CD4-positive, CD25-positive, alpha-beta regulatory T cell (primary cell): ENCODE data around the gene SPINDOC. TPM values are rescaled to one million over a fixed set of nuclear protein-coding genes. Genes with fewer than 3 reads are reported as not detected.

Experiments used
- ATAC-seq, 2 donors: fragments of 150-1000 bp; cut with Tn5 transposase; one replicate each; pipeline ENCODE4 v1.10.0; 2021; ENCODE audit warnings: low read depth in 2 of 2, moderate number of reproducible peaks in 2 of 2, moderate library complexity in 1 of 2
- DNase-seq, 3 donors: peaks; one replicate each; pipeline versions ENCODE4 v3.0.0 to v3.0.0-alpha.2; 2012 to 2022; ENCODE audit warnings: mixed read lengths in 1 of 3
- H3K27ac ChIP-seq: one replicate; pipeline ENCODE4 v1.7.0; 2013; ENCODE audit warnings: mild to moderate bottlenecking, low read length; ENCODE audit not compliant: insufficient read depth, poor library complexity, severe bottlenecking
- H3K27me3 ChIP-seq: one replicate; pipeline ENCODE4 v1.7.0; 2013; ENCODE audit warnings: low read length; ENCODE audit not compliant: control insufficient read depth, insufficient read depth
- H3K36me3 ChIP-seq: one replicate; pipeline ENCODE4 v1.7.0; 2013; ENCODE audit warnings: mild to moderate bottlenecking, low read length, moderate library complexity; ENCODE audit not compliant: control insufficient read depth, insufficient read depth
- H3K4me1 ChIP-seq: 2 replicates; pipeline ENCODE4 v1.7.0; 2013; ENCODE audit warnings: mild to moderate bottlenecking, low read length; ENCODE audit not compliant: insufficient read depth, control insufficient read depth, poor library complexity, severe bottlenecking
- H3K4me3 ChIP-seq: one replicate; pipeline ENCODE4 v1.7.0; 2013; ENCODE audit warnings: low read depth, mild to moderate bottlenecking, low read length, moderate library complexity
- H3K9me3 ChIP-seq, 2 experiments: 1 replicate in 1 of 2; 2 replicates in 1 of 2; pipeline ENCODE4 v1.7.0; 2013; ENCODE audit warnings: low read length in 2 of 2, mild to moderate bottlenecking in 1 of 2, moderate library complexity in 1 of 2; ENCODE audit not compliant: control insufficient read depth in 2 of 2
- H3K27ac Mint-ChIP-seq, 3 donors: one replicate each; pipeline ENCODE4 v1.8.0; 2020 to 2022; ENCODE audit warnings: mild to moderate bottlenecking in 3 of 3, mixed read lengths in 3 of 3, moderate library complexity in 2 of 3
- H3K27me3 Mint-ChIP-seq: one replicate; pipeline ENCODE4 v1.8.0; 2022; ENCODE audit warnings: mild to moderate bottlenecking, mixed read lengths
- H3K36me3 Mint-ChIP-seq: one replicate; pipeline ENCODE4 v1.8.0; 2020; ENCODE audit warnings: mixed read lengths
- H3K4me1 Mint-ChIP-seq, 4 donors: one replicate each; pipeline ENCODE4 v1.8.0; 2020 to 2022; ENCODE audit warnings: mixed read lengths in 4 of 4, mild to moderate bottlenecking in 1 of 4
- H3K4me3 Mint-ChIP-seq, 4 donors: one replicate each; pipeline ENCODE4 v1.8.0; 2020 to 2022; ENCODE audit warnings: mild to moderate bottlenecking in 4 of 4, mixed read lengths in 4 of 4, moderate library complexity in 3 of 4
- H3K9me3 Mint-ChIP-seq, 7 donors: one replicate each; pipeline ENCODE4 v1.8.0; 2020 to 2022; ENCODE audit warnings: mixed read lengths in 7 of 7, mild to moderate bottlenecking in 3 of 7, moderate library complexity in 2 of 7
- polyA plus RNA-seq, 4 donors: library from polyadenylated mRNA; unstranded; fragments of 300-500 nt; fragmentation: Illumina TruSeq; gene quantifications; one replicate each; pipeline ENCODE4 v1.2.3, GENCODE V29; 2021
- total RNA-seq: library from RNA; stranded (reverse); gene quantifications from one replicate; pipeline ENCODE4 v1.2.3, GENCODE V29; 2022

SPINDOC gene
- total and polyA plus RNA-seq, 5 donors from 2014 or later, result 0.41 to 11.1 (median 0.75) TPM

- Histone ChIP-seq H3K9me3 (no peaks in the 10 kb centered on the region), H3K4me1 (no peaks in the 10 kb centered on the region), H3K4me3 (no peak overlapping the region), H3K27me3 (no peaks in the 10 kb centered on the region), H3K36me3 (peaks cover 19% of the 10 kb centered on the region), H3K27ac (no peak overlapping the region)
- H3K4me1 Mint-ChIP-seq, result peaks cover 0 to 4% (median 0%) of the 10 kb centered on the region in 4 donors
- H3K9me3 Mint-ChIP-seq, result no peaks in the 10 kb centered on the region
- H3K36me3 Mint-ChIP-seq, result peaks cover 31% of the 10 kb centered on the region
- H3K4me3 Mint-ChIP-seq, result no peak overlapping the region
- DNase-seq (no peak), ATAC-seq (no peak)
- H3K27ac Mint-ChIP-seq, result no peak overlapping the region
- H3K27me3 Mint-ChIP-seq, result no peaks in the 10 kb centered on the region
These were observed 13.4 kb downstream of the SPINDOC start for GRCh38 chr11:63826471-63827190.

GRCh38 chr11:63829823-63830489 lies 16.7 kb downstream of the SPINDOC start:
- Histone ChIP-seq H3K4me1 (no peaks in the 10 kb centered on the region), H3K36me3 (no peaks in the 10 kb centered on the region), H3K4me3 (no peak overlapping the region), H3K9me3 (no peaks in the 10 kb centered on the region), H3K27me3 (no peaks in the 10 kb centered on the region), H3K27ac (no peak overlapping the region)
- H3K9me3 Mint-ChIP-seq, result no peaks in the 10 kb centered on the region
- no peak for DNase-seq
- H3K27ac Mint-ChIP-seq, result peak overlapping the region in 1 of 3 donors; percentile 57
- H3K4me3 Mint-ChIP-seq, result no peak overlapping the region
- peak in 1 of 2 donors; percentile 37 for ATAC-seq
- H3K4me1 Mint-ChIP-seq, result peaks cover 0 to 5% (median 1%) of the 10 kb centered on the region in 4 donors
- H3K27me3 Mint-ChIP-seq, result no peaks in the 10 kb centered on the region
- H3K36me3 Mint-ChIP-seq, result peaks cover 9% of the 10 kb centered on the region

- Histone ChIP-seq H3K4me1 (no peaks in the 10 kb centered on the region), H3K4me3 (no peak overlapping the region), H3K27ac (no peak overlapping the region), H3K9me3 (no peaks in the 10 kb centered on the region), H3K27me3 (no peaks in the 10 kb centered on the region), H3K36me3 (no peaks in the 10 kb centered on the region)
- peaks cover 0 to 5% (median 2%) of the 10 kb centered on the region in 4 donors for H3K4me1 Mint-ChIP-seq
- no peaks in the 10 kb centered on the region for H3K27me3 Mint-ChIP-seq
- no peak for ATAC-seq
- no peaks in the 10 kb centered on the region for H3K9me3 Mint-ChIP-seq
- DNase-seq, result no peak
- peaks cover 4% of the 10 kb centered on the region for H3K36me3 Mint-ChIP-seq
- no peak overlapping the region for H3K27ac Mint-ChIP-seq
- no peak overlapping the region for H3K4me3 Mint-ChIP-seq
These were observed 18.1 kb downstream of the SPINDOC start for GRCh38 chr11:63831326-63831725.

GRCh38 chr11:63832336-63832735 lies 19.1 kb downstream of the SPINDOC start:
- ATAC-seq, result no peak
- Mint-ChIP-seq H3K9me3 (no peaks in the 10 kb centered on the region), H3K36me3 (peaks cover 4% of the 10 kb centered on the region), H3K4me3 (peak overlapping the region in 1 of 4 donors; percentile 29), H3K27ac (peak overlapping the region in 1 of 3 donors; percentile 36), H3K27me3 (no peaks in the 10 kb centered on the region), H3K4me1 (peaks cover 3 to 10% (median 8%) of the 10 kb centered on the region in 4 donors)
- Histone ChIP-seq H3K4me3 (no peak overlapping the region), H3K4me1 (peaks cover 1% of the 10 kb centered on the region), H3K27ac (no peak overlapping the region), H3K9me3 (no peaks in the 10 kb centered on the region), H3K27me3 (no peaks in the 10 kb centered on the region), H3K36me3 (no peaks in the 10 kb centered on the region)
- DNase-seq, result peak in 1 of 3 donors; percentile 19

- Histone ChIP-seq H3K36me3 (no peaks in the 10 kb centered on the region), H3K4me3 (no peak overlapping the region), H3K27me3 (no peaks in the 10 kb centered on the region), H3K27ac (no peak overlapping the region), H3K4me1 (peaks cover 9% of the 10 kb centered on the region), H3K9me3 (no peaks in the 10 kb centered on the region)
- Mint-ChIP-seq H3K27me3 (no peaks in the 10 kb centered on the region), H3K4me3 (peak overlapping the region in 1 of 4 donors; percentile 29), H3K36me3 (peaks cover 4% of the 10 kb centered on the region), H3K4me1 (peaks cover 5 to 17% (median 15%) of the 10 kb centered on the region in 4 donors), H3K27ac (no peak overlapping the region), H3K9me3 (no peaks in the 10 kb centered on the region)
- no peak for DNase-seq
- ATAC-seq, result no peak
These were observed 19.8 kb downstream of the SPINDOC start for GRCh38 chr11:63833048-63833447.

GRCh38 chr11:63834535-63835157 lies 21.4 kb downstream of the SPINDOC start:
- ATAC-seq (no peak), DNase-seq (no peak)
- no peak overlapping the region for H3K4me3 ChIP-seq
- Mint-ChIP-seq H3K4me3 (peak overlapping the region in 2 of 4 donors; percentile 22 to 47), H3K4me1 (peaks cover 11 to 27% (median 19%) of the 10 kb centered on the region in 4 donors), H3K27me3 (no peaks in the 10 kb centered on the region), H3K9me3 (no peaks in the 10 kb centered on the region), H3K27ac (no peak overlapping the region), H3K36me3 (peaks cover 2% of the 10 kb centered on the region)
- no peaks in the 10 kb centered on the region for H3K9me3 ChIP-seq
- H3K27ac ChIP-seq, result no peak overlapping the region
- H3K4me1 ChIP-seq, result peaks cover 14% of the 10 kb centered on the region
- no peaks in the 10 kb centered on the region for H3K36me3 ChIP-seq
- no peaks in the 10 kb centered on the region for H3K27me3 ChIP-seq

GRCh38 chr11:63835158-63835545 lies 21.9 kb downstream of the SPINDOC start:
- Histone ChIP-seq H3K4me1 (peaks cover 19% of the 10 kb centered on the region), H3K36me3 (no peaks in the 10 kb centered on the region), H3K27me3 (no peaks in the 10 kb centered on the region), H3K4me3 (no peak overlapping the region), H3K27ac (no peak overlapping the region), H3K9me3 (no peaks in the 10 kb centered on the region)
- ATAC-seq (no peak), DNase-seq (no peak)
- peaks cover 11 to 27% (median 21%) of the 10 kb centered on the region in 4 donors for H3K4me1 Mint-ChIP-seq
- H3K4me3 Mint-ChIP-seq, result no peak overlapping the region
- no peaks in the 10 kb centered on the region for H3K9me3 Mint-ChIP-seq
- no peaks in the 10 kb centered on the region for H3K36me3 Mint-ChIP-seq
- peak overlapping the region in 1 of 3 donors; percentile 48 for H3K27ac Mint-ChIP-seq
- H3K27me3 Mint-ChIP-seq, result no peaks in the 10 kb centered on the region
